Tibial nerve (tissue), 4 donors: Measurements from ENCODE around the gene STX11. TPM values are rescaled to one million over a fixed set of nuclear protein-coding genes. Genes with fewer than 3 reads are reported as not detected.

ENCODE experiments used
- DNase-seq, 2 donors: peaks; one replicate each; pipeline ENCODE4 v3.0.0-alpha.2; 2019; ENCODE audit warnings: low spot score in 2 of 2
- H3K27ac ChIP-seq, 4 donors: fragments of 200-600 bp; sonication (generic) in 3 of 4; one replicate each; pipeline ENCODE4 v1.5.1; 2017 to 2019; ENCODE audit warnings: mild to moderate bottlenecking in 1 of 4
- H3K27me3 ChIP-seq, 2 donors: fragments of 200-600 bp; sonication (generic) in 1 of 2; one replicate each; pipeline versions ENCODE4 v1.5.1 to v1.6.0; 2017 to 2019
- H3K36me3 ChIP-seq, 3 donors: fragments of 200-600 bp; sonication (generic); one replicate each; pipeline ENCODE4 v1.5.1; 2018 to 2019
- H3K4me1 ChIP-seq, 4 donors: fragments of 200-600 bp; sonication (generic) in 3 of 4; one replicate each; pipeline ENCODE4 v1.5.1; 2017 to 2019
- H3K4me3 ChIP-seq, 4 donors: fragments of 200-600 bp; sonication (generic) in 3 of 4; one replicate each; pipeline ENCODE4 v1.5.1; 2017 to 2019; ENCODE audit warnings: mild to moderate bottlenecking in 1 of 4, moderate library complexity in 1 of 4
- H3K9me3 ChIP-seq, 4 donors: fragments of 200-600 bp; sonication (generic) in 3 of 4; one replicate each; pipeline ENCODE4 v1.5.1; 2017 to 2019
- CTCF ChIP-seq, 5 experiments: fragments of 200-600 bp in 3 of 5; fragments of 450-650 bp in 2 of 5; sonication (generic) in 3 of 5; IDR thresholded peaks; one replicate each; pipeline ENCODE4 v1.5.1; 2016 to 2019; ENCODE audit warnings: antibody characterized with exemption in 5 of 5, mild to moderate bottlenecking in 3 of 5, moderate library complexity in 2 of 5
- EP300 ChIP-seq, 2 donors: sonication (generic); formaldehyde crosslinking; IDR thresholded peaks; one replicate each; pipeline ENCODE4 v1.6.1; 2017; ENCODE audit warnings: antibody characterized with exemption in 2 of 2, mild to moderate bottlenecking in 1 of 2
- POLR2A ChIP-seq, 2 donors: fragments of 450-650 bp; IDR thresholded peaks; one replicate each; pipeline ENCODE4 v1.6.1; 2017; ENCODE audit warnings: antibody characterized with exemption in 2 of 2, mild to moderate bottlenecking in 2 of 2, moderate library complexity in 2 of 2
- WGBS, 2 donors: methylation state at CpG; one replicate each; pipeline ENCODE4 v1.1.5; 2018; 5-methylcytosine and 5-hydroxymethylcytosine counted together
- total RNA-seq, 4 donors: library from RNA; depleted of rRNA; stranded (reverse); fragments of >200 nt; gene quantifications; one replicate each; pipeline ENCODE4 v1.1.0, GENCODE V29; 2016

STX11 gene
- total RNA-seq, 4 donors from 2014 or later, result 5.3 to 24.3 (median 12.5) TPM

DNA sequence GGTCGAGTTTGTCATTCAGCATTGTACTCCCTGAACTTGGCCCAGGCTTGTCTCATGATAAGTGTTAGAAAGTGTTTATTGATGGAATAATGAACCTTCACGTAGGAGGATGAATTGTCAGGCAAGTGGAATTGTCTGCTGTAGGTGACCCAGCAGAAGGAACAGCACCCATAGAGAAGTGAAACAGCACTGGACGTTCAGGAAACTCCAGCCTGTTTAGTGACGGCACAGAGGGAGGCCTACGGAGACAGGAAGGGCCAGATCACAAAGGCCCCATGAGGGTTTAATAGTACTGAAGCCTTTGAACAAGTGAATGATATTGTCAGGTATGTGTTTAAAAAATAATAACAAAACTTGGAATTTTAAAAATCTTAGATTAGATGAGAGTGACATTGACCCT is 2.9 kb downstream of the STX11 start:
- WGBS, 2 donors, result 83 to 95% methylated on average over 5 of the region's 5 CpGs
- DNase-seq, result peak in 1 of 2 donors; percentile 14
- no peaks in the 10 kb centered on the region for H3K9me3 ChIP-seq

DNA sequence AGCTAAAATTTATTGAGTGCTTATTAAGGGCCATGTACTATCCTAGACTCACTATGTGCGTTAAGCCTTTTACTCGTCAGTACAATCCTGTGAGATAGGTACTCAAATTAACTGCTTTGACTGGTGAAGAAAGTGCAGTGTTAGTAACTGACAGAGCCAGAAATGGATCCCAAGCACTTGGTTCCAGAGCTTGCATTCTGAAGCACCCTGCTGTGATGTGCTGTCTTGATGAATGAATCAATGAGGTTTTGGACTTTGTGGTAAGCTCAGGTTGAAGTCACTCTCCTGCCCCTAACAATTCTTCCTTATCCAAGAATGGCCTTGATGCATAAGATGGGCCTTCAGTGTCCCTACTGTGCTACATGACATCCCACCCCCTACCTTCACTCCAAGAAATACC is 3.7 kb downstream of the STX11 start:
- no peak for TF ChIP-seq CTCF (IDR thresholded peaks at IDR 0.05)
- no peak for TF ChIP-seq EP300 (IDR thresholded peaks at IDR 0.05)
- TF ChIP-seq POLR2A (IDR thresholded peaks at IDR 0.05), result no peak
- Histone ChIP-seq H3K27ac (peak overlapping the region in 1 of 4 donors; percentile 46), H3K27me3 (no peaks in the 10 kb centered on the region), H3K9me3 (no peaks in the 10 kb centered on the region), H3K4me1 (peaks cover 4 to 50% (median 13%) of the 10 kb centered on the region in 4 donors), H3K36me3 (no peaks in the 10 kb centered on the region), H3K4me3 (no peak overlapping the region)
- no peak for DNase-seq
- 90 to 97% methylated on average over 2 of the region's 2 CpGs for WGBS, 2 donors

More for the DNA sequence above, 2.9 kb downstream of the STX11 start:
- Histone ChIP-seq H3K4me3 (no peak overlapping the region), H3K4me1 (peaks cover under 1 to 43% (median 8%) of the 10 kb centered on the region in 4 donors), H3K36me3 (no peaks in the 10 kb centered on the region), H3K27ac (peak overlapping the region in 1 of 4 donors; percentile 46), H3K27me3 (no peaks in the 10 kb centered on the region)
- TF ChIP-seq EP300 (IDR thresholded peaks at IDR 0.05) (peak in 1 of 2 donors; percentile 39), POLR2A (IDR thresholded peaks at IDR 0.05) (no peak)

GRCh38 chr6:144155529-144155928 is 5.2 kb downstream of the STX11 start:
- no peak for DNase-seq
- no peak overlapping the region for H3K27ac ChIP-seq
- no peak overlapping the region for H3K4me3 ChIP-seq
- peaks cover 4 to 49% (median 13%) of the 10 kb centered on the region in 4 donors for H3K4me1 ChIP-seq
- 74 to 81% methylated on average over 2 of the region's 2 CpGs for WGBS, 2 donors
- H3K9me3 ChIP-seq, result no peaks in the 10 kb centered on the region
- H3K27me3 ChIP-seq, result no peaks in the 10 kb centered on the region
- TF ChIP-seq CTCF (IDR thresholded peaks at IDR 0.05) (no peak), POLR2A (IDR thresholded peaks at IDR 0.05) (no peak), EP300 (IDR thresholded peaks at IDR 0.05) (no peak)
- H3K36me3 ChIP-seq, result no peaks in the 10 kb centered on the region

DNA sequence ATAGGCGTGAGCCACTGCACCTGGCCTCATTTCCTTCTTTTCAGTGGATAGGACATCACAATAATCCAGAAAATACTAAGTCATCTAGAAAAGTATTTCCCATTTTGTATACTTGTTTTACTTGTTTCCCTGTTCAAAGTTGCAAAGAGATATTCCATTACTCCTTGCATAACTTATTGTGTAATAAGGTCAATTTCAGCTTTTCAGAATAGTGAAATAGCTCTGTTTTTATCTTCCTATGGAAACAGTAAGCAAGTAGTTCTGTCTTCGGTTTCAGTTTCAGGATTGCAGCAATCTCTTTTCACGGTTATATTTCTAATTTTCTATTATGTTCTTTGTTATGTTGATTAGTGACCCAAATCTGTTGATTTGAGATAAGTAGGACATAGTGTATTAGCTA is 6.0 kb downstream of the STX11 start:
- Histone ChIP-seq H3K27ac (peak overlapping the region in 1 of 4 donors; percentile 44), H3K27me3 (no peaks in the 10 kb centered on the region), H3K4me1 (peaks cover 4 to 42% (median 13%) of the 10 kb centered on the region in 4 donors), H3K4me3 (no peak overlapping the region), H3K36me3 (no peaks in the 10 kb centered on the region), H3K9me3 (no peaks in the 10 kb centered on the region)
- DNase-seq, result no peak
- peak in 1 of 2 donors; percentile 68 for TF ChIP-seq EP300 (IDR thresholded peaks at IDR 0.05)
- TF ChIP-seq POLR2A (IDR thresholded peaks at IDR 0.05), result no peak
- WGBS, 2 donors, result 70 to 71% methylated on average over 3 of the region's 3 CpGs

DNA sequence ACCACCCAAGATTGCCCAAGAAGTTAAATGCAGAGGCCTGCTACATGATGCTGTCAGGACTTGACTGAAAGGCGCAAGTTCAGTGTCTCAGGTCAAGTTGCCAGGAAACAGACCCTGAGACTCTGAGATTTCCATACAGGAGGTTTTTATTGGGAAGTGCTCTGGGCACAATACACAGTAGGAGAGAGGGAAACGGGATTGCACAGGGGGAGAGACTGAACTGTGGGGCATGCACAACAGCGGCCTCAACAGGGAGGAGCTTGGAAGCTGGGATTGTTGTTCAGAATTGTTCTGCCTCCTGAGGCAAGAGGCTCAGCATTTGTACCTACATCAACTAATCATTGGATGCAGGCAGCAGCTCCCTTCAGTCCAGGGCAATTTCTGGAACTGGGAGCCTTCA is 6.7 kb downstream of the STX11 start:
- Histone ChIP-seq H3K36me3 (no peaks in the 10 kb centered on the region), H3K27me3 (no peaks in the 10 kb centered on the region), H3K27ac (peak overlapping the region in 1 of 4 donors; percentile 44), H3K4me1 (peaks cover 4 to 36% (median 13%) of the 10 kb centered on the region in 4 donors), H3K4me3 (no peak overlapping the region), H3K9me3 (no peaks in the 10 kb centered on the region)
- 58 to 63% methylated on average over 3 of the region's 3 CpGs for WGBS, 2 donors
- TF ChIP-seq POLR2A (IDR thresholded peaks at IDR 0.05) (no peak), EP300 (IDR thresholded peaks at IDR 0.05) (no peak), CTCF (IDR thresholded peaks at IDR 0.05) (no peak)
- DNase-seq, result no peak

- no peak overlapping the region for H3K4me3 ChIP-seq
- DNase-seq, result peak in 1 of 2 donors; percentile 54
- 34 to 56% methylated on average over 3 of the region's 3 CpGs for WGBS, 2 donors
- H3K9me3 ChIP-seq, result no peaks in the 10 kb centered on the region
- H3K27ac ChIP-seq, result peak overlapping the region in 2 of 4 donors; percentile 14 to 49
- H3K4me1 ChIP-seq, result peaks cover 4 to 36% (median 13%) of the 10 kb centered on the region in 4 donors
- H3K36me3 ChIP-seq, result no peaks in the 10 kb centered on the region
- no peaks in the 10 kb centered on the region for H3K27me3 ChIP-seq
- TF ChIP-seq CTCF (IDR thresholded peaks at IDR 0.05) (no peak), EP300 (IDR thresholded peaks at IDR 0.05) (peak in 1 of 2 donors; percentile 55), POLR2A (IDR thresholded peaks at IDR 0.05) (no peak)
Observed at GRCh38 chr6:144158133-144158532, 7.8 kb downstream of the STX11 start.
